ENCODE results near the gene KCNT2.

The KCNT2 gene

GRCh38 chr1:196403803-196404690, 204.2 kb downstream of the KCNT2 start:
- DNase-seq (ENCODE audit: extremely low read depth in 1 of 2, low read depth in 1 of 2), result no peak

GRCh38 chr1:196401891-196402290, 206.3 kb downstream of the KCNT2 start:
- no peak for DNase-seq (ENCODE audit: extremely low read depth in 1 of 2, low read depth in 1 of 2)

GRCh38 chr1:196401452-196401833, 206.8 kb downstream of the KCNT2 start:
- no peak for DNase-seq (ENCODE audit: extremely low read depth in 1 of 2, low read depth in 1 of 2)

- no peak for DNase-seq (ENCODE audit: extremely low read depth in 1 of 2, low read depth in 1 of 2)
Measured at GRCh38 chr1:196400478-196401451, 207.5 kb downstream of the KCNT2 start.

GRCh38 chr1:196399713-196400112, 208.5 kb downstream of the KCNT2 start:
- DNase-seq (ENCODE audit: extremely low read depth in 1 of 2, low read depth in 1 of 2), result no peak

- no peak for DNase-seq (ENCODE audit: extremely low read depth in 1 of 2, low read depth in 1 of 2)
Measured at GRCh38 chr1:196393742-196394141, 214.5 kb downstream of the KCNT2 start.

- no peak for DNase-seq (ENCODE audit: extremely low read depth in 1 of 2, low read depth in 1 of 2)
Measured at GRCh38 chr1:196393282-196393681, 215.0 kb downstream of the KCNT2 start.

- no peak for DNase-seq (ENCODE audit: extremely low read depth in 1 of 2, low read depth in 1 of 2)
Measured at GRCh38 chr1:196387766-196388165, 220.5 kb downstream of the KCNT2 start.

GRCh38 chr1:196385109-196385508, 223.1 kb downstream of the KCNT2 start:
- DNase-seq (ENCODE audit: extremely low read depth in 1 of 2, low read depth in 1 of 2), result no peak

GRCh38 chr1:196382383-196382782, 225.9 kb downstream of the KCNT2 start:
- DNase-seq (ENCODE audit: extremely low read depth in 1 of 2, low read depth in 1 of 2), result no peak

- no peak for DNase-seq (ENCODE audit: extremely low read depth in 1 of 2, low read depth in 1 of 2)
Measured at GRCh38 chr1:196381544-196381943, 226.7 kb downstream of the KCNT2 start.

GRCh38 chr1:196380316-196380715, 227.9 kb downstream of the KCNT2 start:
- no peak for DNase-seq (ENCODE audit: extremely low read depth in 1 of 2, low read depth in 1 of 2)

- DNase-seq (ENCODE audit: extremely low read depth in 1 of 2, low read depth in 1 of 2), result no peak
Measured at GRCh38 chr1:196377811-196378210, 230.4 kb downstream of the KCNT2 start.

- no peak for DNase-seq (ENCODE audit: extremely low read depth in 1 of 2, low read depth in 1 of 2)
Measured at GRCh38 chr1:196376630-196377328, 231.5 kb downstream of the KCNT2 start.

GRCh38 chr1:196373798-196374197, 234.4 kb downstream of the KCNT2 start:
- no peak for DNase-seq (ENCODE audit: extremely low read depth in 1 of 2, low read depth in 1 of 2)

- DNase-seq (ENCODE audit: extremely low read depth in 1 of 2, low read depth in 1 of 2), result no peak
Measured at GRCh38 chr1:196372896-196373536, 235.2 kb downstream of the KCNT2 start.

- DNase-seq (ENCODE audit: extremely low read depth in 1 of 2, low read depth in 1 of 2), result no peak
Measured at GRCh38 chr1:196367838-196368237, 240.4 kb downstream of the KCNT2 start.

- DNase-seq (ENCODE audit: extremely low read depth in 1 of 2, low read depth in 1 of 2), result no peak
Measured at GRCh38 chr1:196366817-196367495, 241.3 kb downstream of the KCNT2 start.

GRCh38 chr1:196361112-196361714, 247.0 kb downstream of the KCNT2 start:
- no peak for DNase-seq (ENCODE audit: extremely low read depth in 1 of 2, low read depth in 1 of 2)

- no peak for DNase-seq (ENCODE audit: extremely low read depth in 1 of 2, low read depth in 1 of 2)
Measured at GRCh38 chr1:196357913-196358312, 250.3 kb downstream of the KCNT2 start.

Measured in stimulated activated CD8-positive, alpha-beta memory T cell treated with anti-CD3 and anti-CD28 coated beads, Interleukin-7, amount 100 ng/mL, for 48 hours (primary cell).